ENCODE data around the gene NDC80.

Gene NDC80

GRCh38 chr18:2551425-2551824, 19.9 kb upstream of the NDC80 start:
- in situ Hi-C loops (cut with MboI; ENCODE audit: low pct_unique_long_range_greater_than_20kb, low sequenced_read_pairs) = no loop called here

DNA sequence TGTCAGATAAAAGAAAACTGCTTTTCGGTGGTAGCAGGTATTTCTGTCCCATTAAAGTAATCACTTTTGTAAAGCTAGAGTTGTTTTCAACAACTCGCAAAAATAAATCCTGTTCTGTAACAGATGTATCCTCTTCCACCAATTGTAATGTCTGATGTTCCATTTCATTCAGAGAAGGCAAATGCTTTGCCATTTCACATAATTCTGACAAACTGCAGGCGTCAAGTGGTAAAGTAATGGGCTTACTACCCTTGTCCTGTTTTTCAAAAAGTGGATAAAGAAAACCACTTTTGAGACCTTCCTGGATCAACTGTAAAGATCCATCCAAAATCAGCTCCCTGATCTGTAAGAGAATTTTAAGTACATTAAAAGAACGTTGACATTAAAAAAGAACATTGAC, 16.7 kb upstream of the NDC80 start:
- DNase-seq = no peak
- in situ Hi-C loops (cut with MboI; ENCODE audit: low pct_unique_long_range_greater_than_20kb, low sequenced_read_pairs) = no loop called here

More at GRCh38 chr18:2551425-2551824, 19.9 kb upstream of the NDC80 start:
- DNase-seq = no peak

DNA sequence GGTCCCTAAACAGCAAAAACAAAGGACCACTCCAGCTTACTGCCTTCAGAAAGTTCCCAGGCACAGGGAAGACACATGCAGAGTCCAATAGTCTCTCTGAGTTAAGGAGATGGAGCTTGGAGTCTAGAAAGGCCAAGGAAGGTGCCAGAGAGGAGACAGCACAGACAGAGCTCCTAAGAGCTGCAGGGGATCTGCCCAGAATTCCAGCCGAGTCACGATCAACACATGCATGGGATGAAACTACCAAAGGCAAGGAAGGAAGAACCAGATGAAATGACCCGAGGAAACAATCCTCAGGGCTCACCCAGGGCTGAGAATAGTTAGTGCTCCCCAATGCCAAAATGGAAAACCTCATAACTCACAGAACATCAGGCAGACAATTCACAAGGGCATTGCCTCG, 15.5 kb upstream of the NDC80 start:
- in situ Hi-C loops (cut with MboI; ENCODE audit: low pct_unique_long_range_greater_than_20kb, low sequenced_read_pairs) = no loop called here
- DNase-seq = no peak

DNA sequence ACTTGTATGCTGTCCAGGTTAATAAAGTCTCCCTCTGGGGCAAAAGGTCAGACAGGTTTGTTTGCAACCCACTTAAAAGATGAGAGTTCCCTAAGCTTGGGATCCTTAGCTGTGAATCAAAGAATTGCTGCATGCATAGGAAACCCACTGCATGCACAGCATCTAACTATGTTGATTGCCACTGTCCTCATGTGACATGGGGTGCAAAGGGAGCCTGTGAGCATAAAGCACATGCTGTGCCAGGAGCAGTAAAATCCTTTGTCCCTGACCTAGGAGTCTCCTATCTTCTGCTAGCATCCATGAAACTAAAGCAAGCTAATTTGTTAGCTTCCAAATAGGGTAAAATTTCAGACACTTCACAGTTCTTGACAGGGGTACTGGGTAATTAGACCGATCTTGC, 13.8 kb upstream of the NDC80 start:
- in situ Hi-C loops (cut with MboI; ENCODE audit: low pct_unique_long_range_greater_than_20kb, low sequenced_read_pairs) = no loop called here
- DNase-seq = no peak

- in situ Hi-C loops (cut with MboI; ENCODE audit: low pct_unique_long_range_greater_than_20kb, low sequenced_read_pairs) = no loop called here
- DNase-seq = no peak
Observed at GRCh38 chr18:2559249-2559648, 12.1 kb upstream of the NDC80 start.

DNA sequence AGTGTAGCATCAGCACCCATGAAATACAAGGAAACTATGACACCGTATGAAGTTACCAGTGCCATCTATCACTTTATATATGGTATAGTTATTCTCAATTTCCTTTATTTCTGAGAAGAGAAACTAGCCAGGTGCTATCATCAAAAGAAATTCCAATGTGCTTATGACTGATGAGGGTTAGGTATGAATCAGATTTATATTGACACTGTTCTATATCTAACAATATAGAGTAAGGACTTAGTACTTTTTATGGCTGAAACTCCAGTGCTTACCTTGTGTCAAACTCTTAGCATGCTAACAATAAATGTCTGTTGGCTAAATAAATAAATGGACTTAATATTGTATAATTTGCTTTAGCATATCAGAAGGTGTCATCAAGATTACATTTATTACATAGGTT, 7.0 kb upstream of the NDC80 start:
- in situ Hi-C loops (cut with MboI; ENCODE audit: low pct_unique_long_range_greater_than_20kb, low sequenced_read_pairs) = no loop called here
- no peak for DNase-seq

- in situ Hi-C loops (cut with MboI; ENCODE audit: low pct_unique_long_range_greater_than_20kb, low sequenced_read_pairs) = no loop called here
- DNase-seq = no peak
Observed at GRCh38 chr18:2568129-2568528, 3.2 kb upstream of the NDC80 start.

- DNase-seq = no peak
- in situ Hi-C loops (cut with MboI; ENCODE audit: low pct_unique_long_range_greater_than_20kb, low sequenced_read_pairs) = no loop called here
Observed at GRCh38 chr18:2568605-2569004, 2.8 kb upstream of the NDC80 start.

- in situ Hi-C loops (cut with MboI; ENCODE audit: low pct_unique_long_range_greater_than_20kb, low sequenced_read_pairs) = no loop called here
- no peak for DNase-seq
Observed at GRCh38 chr18:2569338-2570207, 1.8 kb upstream of the NDC80 start.

- DNase-seq = no peak
- in situ Hi-C loops (cut with MboI; ENCODE audit: low pct_unique_long_range_greater_than_20kb, low sequenced_read_pairs) = no loop called here
Observed at GRCh38 chr18:2570772-2571199, 571 bp upstream of the NDC80 start.

GRCh38 chr18:2572171-2572569, 813 bp downstream of the NDC80 start:
- DNase-seq = peak; percentile 19
- in situ Hi-C loops (cut with MboI; ENCODE audit: low pct_unique_long_range_greater_than_20kb, low sequenced_read_pairs) = no loop called here

DNA sequence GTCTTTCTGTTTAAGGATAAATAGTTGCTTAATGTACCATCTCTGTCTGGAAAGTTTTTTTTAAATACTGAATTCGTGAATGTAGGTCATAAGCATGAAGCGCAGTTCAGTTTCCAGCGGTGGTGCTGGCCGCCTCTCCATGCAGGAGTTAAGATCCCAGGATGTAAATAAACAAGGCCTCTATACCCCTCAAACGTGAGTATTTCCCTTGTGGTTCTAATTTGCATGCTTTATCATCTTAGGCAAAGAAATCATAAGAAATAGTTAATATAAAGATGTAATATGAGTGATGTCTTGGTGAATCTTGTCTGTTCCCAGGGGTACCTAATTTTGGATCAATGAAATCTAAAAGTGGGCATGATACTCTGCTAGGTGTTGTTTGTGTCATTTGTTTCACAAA, 1.5 kb downstream of the NDC80 start:
- in situ Hi-C loops (cut with MboI; ENCODE audit: low pct_unique_long_range_greater_than_20kb, low sequenced_read_pairs) = no loop called here
- DNase-seq = no peak

GRCh38 chr18:2573408-2573807, 2.1 kb downstream of the NDC80 start:
- in situ Hi-C loops (cut with MboI; ENCODE audit: low pct_unique_long_range_greater_than_20kb, low sequenced_read_pairs) = no loop called here
- DNase-seq = no peak

- DNase-seq = no peak
- in situ Hi-C loops (cut with MboI; ENCODE audit: low pct_unique_long_range_greater_than_20kb, low sequenced_read_pairs) = no loop called here
Observed at GRCh38 chr18:2587788-2588187, 16.4 kb downstream of the NDC80 start.

- in situ Hi-C loops (cut with MboI; ENCODE audit: low pct_unique_long_range_greater_than_20kb, low sequenced_read_pairs) = no loop called here
- no peak for DNase-seq
Observed at GRCh38 chr18:2588666-2589344, 17.4 kb downstream of the NDC80 start.

GRCh38 chr18:2589345-2590068, 18.1 kb downstream of the NDC80 start:
- no peak for DNase-seq
- in situ Hi-C loops (cut with MboI; ENCODE audit: low pct_unique_long_range_greater_than_20kb, low sequenced_read_pairs) = no loop called here

GRCh38 chr18:2590303-2590702, 18.9 kb downstream of the NDC80 start:
- no peak for DNase-seq
- in situ Hi-C loops (cut with MboI; ENCODE audit: low pct_unique_long_range_greater_than_20kb, low sequenced_read_pairs) = no loop called here

DNA sequence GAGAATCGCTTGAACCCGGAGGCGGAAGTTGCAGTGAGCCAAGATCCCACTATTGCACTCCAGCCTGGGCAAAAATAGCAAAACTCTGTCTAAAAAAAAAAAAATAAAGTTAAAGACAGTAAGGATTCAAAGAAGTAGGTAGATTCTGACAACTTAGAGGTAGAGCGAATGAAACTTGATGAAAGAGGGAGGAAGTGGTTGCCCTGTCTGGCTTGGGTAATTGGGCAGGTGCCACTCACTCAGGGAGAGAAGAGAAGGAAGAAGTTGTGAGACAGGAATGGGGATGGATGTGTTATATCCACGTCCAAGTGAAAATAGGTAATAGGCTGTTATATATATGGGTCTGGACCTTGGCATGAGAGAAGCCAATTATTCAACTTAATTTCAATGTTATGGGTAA, 26.3 kb downstream of the NDC80 start:
- no peak for DNase-seq
- in situ Hi-C loops (cut with MboI; ENCODE audit: low pct_unique_long_range_greater_than_20kb, low sequenced_read_pairs) = no loop called here

GRCh38 chr18:2602844-2603243, 31.5 kb downstream of the NDC80 start:
- in situ Hi-C loops (cut with MboI; ENCODE audit: low pct_unique_long_range_greater_than_20kb, low sequenced_read_pairs) = no loop called here

DNA sequence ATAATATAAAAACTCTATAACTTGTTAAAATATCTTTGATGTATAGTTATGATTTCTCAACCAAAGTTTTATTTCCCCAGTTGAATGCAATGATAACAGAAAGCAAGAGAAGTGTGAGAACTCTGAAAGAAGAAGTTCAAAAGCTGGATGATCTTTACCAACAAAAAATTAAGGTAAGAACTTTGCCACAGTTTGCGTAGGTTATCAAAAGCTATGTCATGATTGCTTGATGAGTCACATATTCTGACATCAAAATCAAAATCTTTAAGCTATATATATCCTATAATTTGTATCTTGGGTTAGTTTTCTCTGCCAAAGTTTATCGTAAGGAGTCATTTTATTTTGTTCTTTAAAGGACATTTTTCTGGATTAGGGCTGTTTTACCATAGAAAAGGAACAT, 35.0 kb downstream of the NDC80 start:
- in situ Hi-C loops (cut with MboI; ENCODE audit: low pct_unique_long_range_greater_than_20kb, low sequenced_read_pairs) = no loop called here
- no peak for DNase-seq

More at GRCh38 chr18:2602844-2603243, 31.5 kb downstream of the NDC80 start:
- DNase-seq = no peak

Data from KBM-7 (cell line).